Activated gamma-delta T cell treated with Interleukin-2 at 50 U/mL for 16 hours (primary cell): ENCODE results near the gene TMEM39B.
"Not testable (repeated sequence)": the region's sequence is repeated elsewhere in the genome, so short reads cannot be mapped to it uniquely, and the experiment has no call there.

Experiments
- DNase-seq: peaks from one replicate; pipeline ENCODE4 v3.0.0-alpha.2; 2020

Gene TMEM39B

GRCh38 chr1:32072622-32073298 lies at the start of gene TMEM39B:
TSS of gene TMEM39B (plus strand) at chr1:32072939. CDS start at chr1:32073048, 109 bp downstream.
- DNase-seq, result peak; percentile 91

- no peak for DNase-seq
Measured at GRCh38 chr1:32023351-32023750, 49.4 kb upstream of the TMEM39B start.

- no peak for DNase-seq
Measured at GRCh38 chr1:32025515-32025914, 47.2 kb upstream of the TMEM39B start.

- no peak for DNase-seq
Measured at GRCh38 chr1:32028746-32029145, 44.0 kb upstream of the TMEM39B start.

- no peak for DNase-seq
Measured at GRCh38 chr1:32031578-32032274, 41.0 kb upstream of the TMEM39B start.

GRCh38 chr1:32032275-32032615 lies 40.5 kb upstream of the TMEM39B start:
- DNase-seq, result no peak

GRCh38 chr1:32035119-32035518 lies 37.6 kb upstream of the TMEM39B start:
- no peak for DNase-seq

GRCh38 chr1:32040711-32041110 lies 32.0 kb upstream of the TMEM39B start:
- DNase-seq, result no peak

GRCh38 chr1:32042330-32042729 lies 30.4 kb upstream of the TMEM39B start:
- no peak for DNase-seq

GRCh38 chr1:32044234-32044633 lies 28.5 kb upstream of the TMEM39B start:
- DNase-seq, result no peak

- no peak for DNase-seq
Measured at GRCh38 chr1:32045772-32046171, 27.0 kb upstream of the TMEM39B start.

- no peak for DNase-seq
Measured at GRCh38 chr1:32047701-32048100, 25.0 kb upstream of the TMEM39B start.

GRCh38 chr1:32048440-32048839 lies 24.3 kb upstream of the TMEM39B start:
- no peak for DNase-seq

GRCh38 chr1:32051706-32052105 lies 21.0 kb upstream of the TMEM39B start:
- no peak for DNase-seq

- DNase-seq, result no peak
Measured at GRCh38 chr1:32052887-32053286, 19.9 kb upstream of the TMEM39B start.

- DNase-seq, result no peak
Measured at GRCh38 chr1:32055416-32055815, 17.3 kb upstream of the TMEM39B start.

- DNase-seq, result no peak
Measured at GRCh38 chr1:32056598-32056997, 16.1 kb upstream of the TMEM39B start.

- no peak for DNase-seq
Measured at GRCh38 chr1:32060914-32061313, 11.8 kb upstream of the TMEM39B start.

GRCh38 chr1:32062867-32063230 lies 9.9 kb upstream of the TMEM39B start:
- DNase-seq, result no peak

- no peak for DNase-seq
Measured at GRCh38 chr1:32063261-32063681, 9.5 kb upstream of the TMEM39B start.

- DNase-seq, result not testable (repeated sequence)
Measured at GRCh38 chr1:32065613-32066488, 6.9 kb upstream of the TMEM39B start.

GRCh38 chr1:32066489-32066873 lies 6.3 kb upstream of the TMEM39B start:
- no peak for DNase-seq

GRCh38 chr1:32068957-32069588 lies 3.7 kb upstream of the TMEM39B start:
- DNase-seq, result no peak
